GM12891 (cell line): Measurements from ENCODE around the gene PLP2. TPM values are rescaled to one million over a fixed set of nuclear protein-coding genes. Genes with fewer than 3 reads are reported as not detected.
"Not testable (repeated sequence)": the region's sequence is repeated elsewhere in the genome, so short reads cannot be mapped to it uniquely, and the experiment has no call there.

Experiments
- DNase-seq: peaks from one replicate; pipeline ENCODE4 v3.0.0; 2011; ENCODE audit warnings: low spot score; ENCODE audit not compliant: insufficient read length
- FAIRE-seq: peaks from 2 replicates; lab custom pipeline; 2011; peaks lifted over from hg19 to GRCh38; lab: Jason Lieb, UNC
- PAX5 ChIP-seq: IDR thresholded peaks from 2 replicates; pipeline ENCODE4 v1.6.1; 2011; ENCODE audit warnings: low read length, moderate library complexity, mild to moderate bottlenecking; ENCODE audit not compliant: insufficient read depth, severe bottlenecking
- POLR2A ChIP-seq: IDR thresholded peaks from 2 replicates; pipeline ENCODE4 v1.6.1; 2011; ENCODE audit warnings: low read depth, low read length, control low read depth
- POLR2AphosphoS5 ChIP-seq: IDR thresholded peaks from 2 replicates; pipeline ENCODE4 v1.6.1; 2011; ENCODE audit warnings: low read depth, low read length, control low read depth
- POU2F2 ChIP-seq: IDR thresholded peaks from 2 replicates; pipeline ENCODE4 v1.6.1; 2011; ENCODE audit warnings: low read depth, mild to moderate bottlenecking, control low read depth, low read length, moderate library complexity
- SPI1 ChIP-seq: IDR thresholded peaks from 2 replicates; pipeline ENCODE4 v1.6.1; 2011; ENCODE audit warnings: low read depth, low read length, control low read depth
- TAF1 ChIP-seq: IDR thresholded peaks from 2 replicates; pipeline ENCODE4 v1.6.1; 2011; ENCODE audit warnings: low read depth, low read length, control low read depth
- polyA plus RNA-seq: library from polyadenylated mRNA; unstranded; fragments of >200 nt; gene quantifications from one replicate; pipeline ENCODE4 v1.2.1, GENCODE V29; 2012; ENCODE audit warnings: low read depth, missing spikeins, inconsistent platforms; ENCODE audit not compliant: missing spikeins

The PLP2 gene, protein sequence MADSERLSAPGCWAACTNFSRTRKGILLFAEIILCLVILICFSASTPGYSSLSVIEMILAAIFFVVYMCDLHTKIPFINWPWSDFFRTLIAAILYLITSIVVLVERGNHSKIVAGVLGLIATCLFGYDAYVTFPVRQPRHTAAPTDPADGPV
- polyA plus RNA-seq: 26.6 TPM

GRCh38 chrX:49171752-49172279 lies at the start of gene PLP2:
PLP2 (plus strand) TSS chrX:49171898; CDS start chrX:49172001, 103 bp downstream.
- TF ChIP-seq SPI1 (no peak), PAX5 (no peak), POLR2A (no peak), POU2F2 (no peak), TAF1 (no peak), POLR2AphosphoS5 (no peak)
- DNase-seq (no peak), FAIRE-seq (peak; percentile 99)

DNA sequence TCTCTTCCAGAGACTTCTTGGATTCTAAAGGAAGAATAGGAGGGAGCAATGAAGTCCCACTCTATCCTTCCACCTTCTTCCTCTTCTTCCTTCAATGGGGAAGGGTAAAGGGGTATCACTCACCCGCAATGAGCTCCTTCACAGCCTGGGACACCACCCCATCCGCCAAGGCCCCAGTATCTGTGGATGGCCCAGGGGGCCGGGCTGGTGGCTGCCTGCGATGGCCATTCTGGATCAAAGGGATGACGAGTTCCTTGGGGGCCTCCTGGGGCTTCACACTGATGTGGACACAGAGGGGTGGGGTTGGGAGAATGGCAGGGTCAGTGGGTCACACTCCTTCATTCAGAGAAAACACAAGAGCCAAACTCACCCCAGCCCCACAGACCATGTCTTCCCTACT lies 49.2 kb upstream of the PLP2 start:
- no peak for DNase-seq
- peak; percentile 56 for FAIRE-seq
- no peak for TF ChIP-seq POLR2AphosphoS5
- TF ChIP-seq POLR2A: no peak
- TF ChIP-seq POU2F2: no peak
- no peak for TF ChIP-seq TAF1
- TF ChIP-seq SPI1: no peak
- TF ChIP-seq PAX5: no peak

GRCh38 chrX:49127742-49128258 lies 43.9 kb upstream of the PLP2 start:
- not testable (repeated sequence) for DNase-seq, FAIRE-seq

GRCh38 chrX:49129427-49129826 lies 42.3 kb upstream of the PLP2 start:
- DNase-seq (no peak), FAIRE-seq (no peak)
- no peak for TF ChIP-seq POLR2A
- peak; percentile 64 for TF ChIP-seq SPI1
- no peak for TF ChIP-seq TAF1
- TF ChIP-seq PAX5: no peak
- TF ChIP-seq POU2F2: no peak
- TF ChIP-seq POLR2AphosphoS5: no peak

DNA sequence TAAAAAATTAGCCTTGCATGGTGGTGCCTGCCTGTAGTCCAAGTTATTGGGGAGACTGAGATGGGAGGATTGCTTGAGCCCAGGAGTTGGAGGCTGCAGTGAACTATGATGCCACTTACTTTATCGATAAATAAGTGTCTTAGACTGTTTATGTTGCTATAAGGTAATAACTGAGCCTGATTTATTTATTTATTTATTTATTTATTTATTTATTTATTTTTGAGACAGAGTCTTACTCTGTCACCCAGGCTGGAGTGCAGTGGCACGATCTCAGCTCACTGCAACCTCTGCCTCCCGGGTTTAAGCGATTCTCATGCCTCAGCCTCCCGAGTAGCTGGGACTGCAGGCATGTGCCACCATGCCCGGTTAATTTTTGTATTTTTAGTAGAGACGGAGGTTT lies 39.4 kb upstream of the PLP2 start:
- not testable (repeated sequence) for FAIRE-seq, DNase-seq

- TF ChIP-seq POLR2AphosphoS5 (no peak), TAF1 (no peak), POU2F2 (no peak), PAX5 (no peak), SPI1 (no peak), POLR2A (no peak)
- FAIRE-seq: no peak
Observed at GRCh38 chrX:49133759-49134158, 37.9 kb upstream of the PLP2 start.

DNA sequence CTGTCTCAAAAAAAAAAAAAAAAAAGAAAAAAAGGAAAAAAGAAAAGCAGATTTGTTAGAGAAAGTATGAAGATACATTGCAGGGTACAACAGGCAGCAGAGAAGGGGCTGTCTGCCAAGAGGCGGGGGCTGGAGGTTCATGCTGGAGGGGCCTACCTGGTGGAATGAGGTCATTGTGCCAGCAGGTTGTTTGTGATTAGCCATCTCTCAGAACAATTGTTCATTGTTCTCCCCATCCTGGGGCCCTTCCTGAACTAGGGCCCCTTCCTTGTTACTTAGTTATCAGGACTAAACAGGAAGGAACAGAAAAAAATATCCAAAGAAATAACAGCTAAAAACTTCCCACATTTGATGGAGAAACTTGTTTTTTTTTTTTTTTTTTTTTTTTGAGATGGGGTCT lies 34.2 kb upstream of the PLP2 start:
- no peak for TF ChIP-seq SPI1
- TF ChIP-seq POU2F2: no peak
- no peak for TF ChIP-seq POLR2AphosphoS5
- no peak for TF ChIP-seq TAF1
- TF ChIP-seq POLR2A: no peak
- FAIRE-seq (no peak), DNase-seq (no peak)

More at GRCh38 chrX:49133759-49134158, 37.9 kb upstream of the PLP2 start:
- no peak for DNase-seq

GRCh38 chrX:49139713-49140112 lies 32.0 kb upstream of the PLP2 start:
- DNase-seq (no peak), FAIRE-seq (no peak)
- TF ChIP-seq POLR2AphosphoS5 (no peak), POU2F2 (no peak), TAF1 (no peak), POLR2A (no peak), SPI1 (no peak), PAX5 (no peak)

- not testable (repeated sequence) for DNase-seq, FAIRE-seq
Observed at GRCh38 chrX:49142264-49142663, 29.4 kb upstream of the PLP2 start.

DNA sequence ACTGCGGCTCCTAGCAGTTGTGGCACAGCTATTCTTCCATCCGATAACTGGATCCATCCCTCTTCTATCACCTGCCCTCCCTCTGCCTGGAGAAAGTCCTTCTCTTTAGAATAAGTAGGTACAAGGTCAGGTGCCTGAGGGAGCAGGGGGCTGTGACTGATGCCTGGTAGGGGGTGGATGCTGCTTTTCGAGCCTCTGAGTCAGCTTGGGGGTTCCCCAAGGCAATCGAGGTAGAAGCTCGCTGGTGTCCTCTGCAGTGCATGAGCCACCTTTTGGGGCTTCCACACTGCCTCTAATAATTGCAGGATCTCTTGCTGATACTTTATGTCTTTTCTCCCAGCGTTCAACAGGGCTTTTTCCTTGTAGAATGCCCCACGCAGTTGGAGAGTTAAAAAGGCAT lies 28.5 kb upstream of the PLP2 start:
- not testable (repeated sequence) for FAIRE-seq, DNase-seq

DNA sequence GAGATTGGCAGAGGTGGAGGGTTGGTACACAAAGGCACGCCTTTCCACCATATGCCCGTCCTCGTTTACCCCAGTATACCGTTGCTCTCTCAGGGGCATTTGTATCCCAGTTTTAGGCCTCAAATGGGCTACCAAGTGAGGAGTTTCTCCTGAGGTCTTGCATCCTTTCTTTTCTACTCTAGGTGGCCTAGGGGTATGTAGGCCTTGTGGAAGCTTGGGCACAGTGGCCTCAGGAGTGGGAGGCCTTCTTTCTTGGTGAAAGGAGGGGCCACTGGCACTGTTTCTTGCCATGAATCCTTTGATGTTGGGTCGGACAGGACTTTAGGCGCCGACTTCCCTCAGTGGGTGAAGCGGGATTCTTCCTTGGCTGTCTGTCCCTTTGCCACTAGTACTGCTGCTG lies 24.4 kb upstream of the PLP2 start:
- TF ChIP-seq SPI1: no peak
- no peak for TF ChIP-seq POLR2A
- TF ChIP-seq TAF1: no peak
- no peak for TF ChIP-seq PAX5
- TF ChIP-seq POLR2AphosphoS5: no peak
- no peak for TF ChIP-seq POU2F2
- no peak for DNase-seq
- no peak for FAIRE-seq
